Smooth muscle cell (in vitro differentiated cells): ENCODE results near the gene CREB3L1. TPM values are rescaled to one million over a fixed set of nuclear protein-coding genes. Genes with fewer than 3 reads are reported as not detected.
A peak's percentile ranks its signal among the peaks of the same experiment; 100 is the strongest.

Experiments
- DNase-seq: peaks from one replicate; lab custom pipeline; 2025; ENCODE audit not compliant: unreplicated experiment; lab: John Stamatoyannopoulos, UW
- H2AFZ ChIP-seq: fragments of 200-600 bp; sonication (generic); 2 replicates; pipeline ENCODE4 v1.6.0; 2016; ENCODE audit warnings: antibody characterized with exemption, low read depth, mild to moderate bottlenecking
- H3F3A ChIP-seq: fragments of 200-600 bp; sonication (generic); 2 replicates; pipeline ENCODE4 v1.6.0; 2017; ENCODE audit warnings: antibody characterized with exemption, low read depth
- H3K27ac ChIP-seq: fragments of 200-600 bp; sonication (generic); 2 replicates; pipeline ENCODE4 v1.5.1; 2016; ENCODE audit warnings: low read depth, mild to moderate bottlenecking
- H3K27me3 ChIP-seq: fragments of 200-600 bp; sonication (generic); 2 replicates; pipeline ENCODE4 v1.6.1; 2016; ENCODE audit warnings: low read depth, mild to moderate bottlenecking
- H3K36me3 ChIP-seq: fragments of 200-600 bp; sonication (generic); 2 replicates; pipeline ENCODE4 v1.5.1; 2016; ENCODE audit warnings: low read depth
- H3K4me1 ChIP-seq: fragments of 200-600 bp; sonication (generic); 2 replicates; pipeline ENCODE4 v1.5.1; 2016; ENCODE audit warnings: low read depth
- H3K4me2 ChIP-seq: fragments of 200-600 bp; sonication (generic); 2 replicates; pipeline ENCODE4 v1.6.0; 2016; ENCODE audit warnings: mild to moderate bottlenecking
- H3K4me3 ChIP-seq: fragments of 200-600 bp; sonication (generic); 2 replicates; pipeline ENCODE4 v1.5.1; 2016; ENCODE audit warnings: mild to moderate bottlenecking
- H3K79me2 ChIP-seq: fragments of 200-600 bp; sonication (generic); 2 replicates; pipeline ENCODE4 v1.6.0; 2016; ENCODE audit warnings: low read depth, mild to moderate bottlenecking
- H3K9ac ChIP-seq: fragments of 200-600 bp; sonication (generic); 2 replicates; pipeline ENCODE4 v1.6.0; 2016; ENCODE audit warnings: low read depth
- H3K9me3 ChIP-seq: fragments of 200-600 bp; sonication (generic); replicated peaks from 2 replicates; pipeline ENCODE4 v1.5.1; 2016; ENCODE audit warnings: low read depth
- H4K20me1 ChIP-seq: fragments of 200-600 bp; sonication (generic); 2 replicates; pipeline ENCODE4 v1.6.0; 2016; ENCODE audit warnings: low read depth
- WGBS: methylation state at CpG from one replicate; pipeline ENCODE4 v1.1.7; 2016; ENCODE audit warnings: low lambda C conversion rate; 5-methylcytosine and 5-hydroxymethylcytosine counted together
- polyA plus RNA-seq: library from polyadenylated mRNA; unstranded; fragments of >200 nt; fragmentation: Nextera tagmentation; extraction: Ambion mirVana; gene quantifications from 2 replicates; pipeline ENCODE4 v1.2.1, GENCODE V29; 2016
- total RNA-seq: library from RNA; depleted of rRNA; stranded (reverse); fragments of >200 nt; gene quantifications from 2 replicates; pipeline ENCODE4 v1.2.3, GENCODE V29; 2014
- TF ChIP-seq, protein P1 (sequence below): fragments of 200-600 bp; sonication (generic); IDR thresholded peaks from 2 replicates; pipeline ENCODE4 v1.5.1; 2017; ENCODE audit warnings: borderline replicate concordance, mild to moderate bottlenecking, antibody characterized with exemption; ENCODE audit not compliant: insufficient read depth, poor library complexity, severe bottlenecking

Gene CREB3L1
- total and polyA plus RNA-seq, 2 experiments from 2014 or later, result 63.3 to 437 TPM

DNA sequence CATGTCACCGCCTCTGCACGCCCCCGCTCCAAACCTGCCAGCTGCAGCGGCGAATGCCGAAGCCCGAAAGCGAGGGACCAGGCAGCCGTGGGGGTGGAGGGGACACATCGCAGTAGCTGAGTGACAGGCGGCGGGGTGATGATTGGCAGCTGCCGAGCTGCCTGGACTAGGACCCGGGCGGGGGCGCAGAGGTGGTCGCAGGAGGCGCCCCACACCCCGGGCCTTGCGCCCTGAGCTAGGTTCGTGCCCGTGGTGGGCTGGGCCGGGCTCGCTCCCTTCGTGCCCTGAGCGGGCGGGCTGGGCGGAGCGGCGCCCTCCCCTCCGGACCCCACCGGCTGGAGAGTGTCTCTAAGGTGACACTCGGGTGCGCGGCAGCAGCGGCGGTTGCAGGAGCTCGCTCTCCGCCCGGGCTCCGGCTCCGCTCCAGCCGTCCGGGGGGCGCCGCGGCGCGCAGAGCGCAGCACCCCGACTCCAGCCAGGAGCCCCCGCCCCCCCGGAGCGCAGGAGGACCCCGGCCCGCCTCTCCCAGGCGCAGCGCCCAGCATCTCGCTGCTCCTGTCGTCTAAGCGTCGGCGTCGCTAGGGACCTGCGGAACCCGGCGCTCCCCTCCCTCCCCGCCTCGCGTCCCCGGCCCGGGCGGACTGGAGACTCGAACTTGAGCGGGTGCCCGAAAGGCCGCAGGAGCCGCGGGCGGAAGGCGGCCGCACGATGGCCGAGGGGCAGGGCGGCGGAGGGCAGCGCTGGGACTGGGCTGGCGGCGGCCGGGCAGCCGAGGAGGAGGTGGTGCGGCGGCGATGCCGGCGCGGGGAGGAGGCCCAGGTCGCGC, 55.3 kb downstream of the CREB3L1 start:
- no peaks in the 10 kb centered on the region for H3K9me3 ChIP-seq
- H3K4me2 ChIP-seq, result peak overlapping the region; percentile 97
- peaks cover 29% of the 10 kb centered on the region for H3K4me1 ChIP-seq
- TF ChIP-seq, protein P1, sequence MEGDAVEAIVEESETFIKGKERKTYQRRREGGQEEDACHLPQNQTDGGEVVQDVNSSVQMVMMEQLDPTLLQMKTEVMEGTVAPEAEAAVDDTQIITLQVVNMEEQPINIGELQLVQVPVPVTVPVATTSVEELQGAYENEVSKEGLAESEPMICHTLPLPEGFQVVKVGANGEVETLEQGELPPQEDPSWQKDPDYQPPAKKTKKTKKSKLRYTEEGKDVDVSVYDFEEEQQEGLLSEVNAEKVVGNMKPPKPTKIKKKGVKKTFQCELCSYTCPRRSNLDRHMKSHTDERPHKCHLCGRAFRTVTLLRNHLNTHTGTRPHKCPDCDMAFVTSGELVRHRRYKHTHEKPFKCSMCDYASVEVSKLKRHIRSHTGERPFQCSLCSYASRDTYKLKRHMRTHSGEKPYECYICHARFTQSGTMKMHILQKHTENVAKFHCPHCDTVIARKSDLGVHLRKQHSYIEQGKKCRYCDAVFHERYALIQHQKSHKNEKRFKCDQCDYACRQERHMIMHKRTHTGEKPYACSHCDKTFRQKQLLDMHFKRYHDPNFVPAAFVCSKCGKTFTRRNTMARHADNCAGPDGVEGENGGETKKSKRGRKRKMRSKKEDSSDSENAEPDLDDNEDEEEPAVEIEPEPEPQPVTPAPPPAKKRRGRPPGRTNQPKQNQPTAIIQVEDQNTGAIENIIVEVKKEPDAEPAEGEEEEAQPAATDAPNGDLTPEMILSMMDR, result no peak
- no peaks in the 10 kb centered on the region for H3K79me2 ChIP-seq
- peak overlapping the region; percentile 54 for H2AFZ ChIP-seq
- no peaks in the 10 kb centered on the region for H3K36me3 ChIP-seq
- peaks cover 4% of the 10 kb centered on the region for H3K27me3 ChIP-seq
- H3K4me3 ChIP-seq, result peak overlapping the region; percentile 63
- WGBS, result 2% methylated on average over 74 of the region's 99 CpGs
- H3K9ac ChIP-seq, result no peak overlapping the region
- peaks cover 11% of the 10 kb centered on the region for H3F3A ChIP-seq
- no peaks in the 10 kb centered on the region for H4K20me1 ChIP-seq
- no peak overlapping the region for H3K27ac ChIP-seq
- DNase-seq, result no peak

DNA sequence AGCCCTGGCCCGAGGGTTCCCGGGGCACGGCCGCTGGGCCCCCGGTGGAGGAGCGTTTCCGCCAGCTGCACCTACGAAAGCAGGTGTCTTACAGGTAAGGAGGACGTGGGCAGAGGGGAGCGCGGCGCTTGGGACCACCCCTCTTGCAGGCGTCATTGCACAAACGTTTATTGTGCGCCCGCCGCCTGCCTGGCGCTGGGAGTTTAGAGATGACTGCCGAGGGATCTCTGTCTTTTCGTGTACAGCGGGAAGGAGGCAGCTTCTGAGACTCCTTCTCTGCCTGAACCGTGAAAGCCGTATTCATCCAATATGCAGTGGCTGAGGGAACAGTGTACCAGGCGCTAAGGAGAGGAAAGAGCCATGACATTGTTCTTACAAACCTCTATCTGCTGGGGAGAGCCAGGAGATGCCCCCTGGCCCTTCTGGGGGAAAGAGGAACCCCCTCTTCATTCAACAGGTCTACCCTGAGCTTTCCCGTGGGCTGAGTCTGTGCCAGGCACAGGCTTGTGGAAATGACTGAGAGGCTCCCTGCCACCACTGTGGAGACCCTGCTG, 56.0 kb downstream of the CREB3L1 start:
- Histone ChIP-seq H3K4me1 (peaks cover 30% of the 10 kb centered on the region), H3K36me3 (no peaks in the 10 kb centered on the region), H3F3A (peaks cover 11% of the 10 kb centered on the region), H3K4me3 (peak overlapping the region; percentile 63), H3K9ac (no peak overlapping the region), H2AFZ (peak overlapping the region; percentile 54), H4K20me1 (no peaks in the 10 kb centered on the region), H3K27ac (no peak overlapping the region), H3K79me2 (no peaks in the 10 kb centered on the region), H3K4me2 (peak overlapping the region; percentile 97), H3K9me3 (no peaks in the 10 kb centered on the region), H3K27me3 (peaks cover 4% of the 10 kb centered on the region)
- TF ChIP-seq, protein P1, result no peak
- no peak for DNase-seq
- 10% methylated on average over 25 of the region's 25 CpGs for WGBS

DNA sequence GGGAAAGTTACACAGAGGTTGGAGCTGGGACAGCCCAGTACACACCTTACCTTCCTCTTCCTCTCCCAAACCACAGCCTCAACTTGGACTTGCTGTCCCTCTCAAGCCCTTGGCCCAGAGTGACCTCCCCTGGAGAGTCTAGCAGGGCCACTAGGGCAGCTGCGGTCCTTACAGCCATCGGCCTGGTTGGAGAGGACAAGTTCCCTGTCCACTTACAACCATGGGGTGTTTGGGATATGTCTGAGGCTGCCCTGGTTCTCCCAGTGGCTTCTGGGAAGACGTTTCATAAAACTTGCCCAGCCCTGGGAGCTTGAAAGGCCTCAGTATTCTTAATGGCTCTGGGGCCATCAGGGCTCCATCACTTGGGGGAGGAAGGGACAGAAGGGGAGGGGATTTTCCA, 56.7 kb downstream of the CREB3L1 start:
- no peak overlapping the region for H2AFZ ChIP-seq
- TF ChIP-seq, protein P1, result no peak
- peaks cover 11% of the 10 kb centered on the region for H3F3A ChIP-seq
- no peaks in the 10 kb centered on the region for H3K36me3 ChIP-seq
- no peak for DNase-seq
- H3K27ac ChIP-seq, result no peak overlapping the region
- no peaks in the 10 kb centered on the region for H4K20me1 ChIP-seq
- no peak overlapping the region for H3K4me2 ChIP-seq
- no peaks in the 10 kb centered on the region for H3K79me2 ChIP-seq
- WGBS, result 98% methylated on average over 3 of the region's 3 CpGs
- peaks cover 4% of the 10 kb centered on the region for H3K27me3 ChIP-seq
- H3K4me3 ChIP-seq, result no peak overlapping the region
- no peaks in the 10 kb centered on the region for H3K9me3 ChIP-seq
- peaks cover 37% of the 10 kb centered on the region for H3K4me1 ChIP-seq
- no peak overlapping the region for H3K9ac ChIP-seq
